ENCODE data around the gene P2RY6. TPM values are rescaled to one million over a fixed set of nuclear protein-coding genes. Genes with fewer than 3 reads are reported as not detected.

Gene P2RY6
- polyA plus RNA-seq, 3 donors, result 0.81 to 1.1 (median 0.94) TPM

GRCh38 chr11:73312851-73313327, 40.8 kb downstream of the P2RY6 start:
- no peak for DNase-seq (ENCODE audit: low read depth in 3 of 3, low spot score in 2 of 3)

DNA sequence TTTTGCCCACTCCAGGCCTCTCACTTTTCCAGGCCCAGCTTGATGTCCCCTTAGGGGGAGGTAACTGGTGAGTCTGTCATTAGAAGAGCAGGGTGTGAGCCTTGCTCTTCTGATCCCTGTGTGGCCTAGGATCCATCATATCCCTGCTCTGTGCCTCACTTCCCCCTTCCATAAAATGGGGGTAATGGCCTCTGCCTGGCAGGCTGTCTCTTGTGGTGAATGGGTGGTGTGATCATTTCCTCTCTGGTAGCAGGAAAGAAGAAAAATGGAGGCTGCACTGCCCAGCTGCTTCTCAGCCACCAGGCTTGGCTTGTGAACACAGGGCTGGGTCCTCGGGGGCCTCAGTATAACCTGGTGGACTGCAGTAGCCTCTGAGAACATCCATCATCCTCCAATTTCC, 41.5 kb downstream of the P2RY6 start:
- DNase-seq (ENCODE audit: low read depth in 3 of 3, low spot score in 2 of 3), result no peak

DNA sequence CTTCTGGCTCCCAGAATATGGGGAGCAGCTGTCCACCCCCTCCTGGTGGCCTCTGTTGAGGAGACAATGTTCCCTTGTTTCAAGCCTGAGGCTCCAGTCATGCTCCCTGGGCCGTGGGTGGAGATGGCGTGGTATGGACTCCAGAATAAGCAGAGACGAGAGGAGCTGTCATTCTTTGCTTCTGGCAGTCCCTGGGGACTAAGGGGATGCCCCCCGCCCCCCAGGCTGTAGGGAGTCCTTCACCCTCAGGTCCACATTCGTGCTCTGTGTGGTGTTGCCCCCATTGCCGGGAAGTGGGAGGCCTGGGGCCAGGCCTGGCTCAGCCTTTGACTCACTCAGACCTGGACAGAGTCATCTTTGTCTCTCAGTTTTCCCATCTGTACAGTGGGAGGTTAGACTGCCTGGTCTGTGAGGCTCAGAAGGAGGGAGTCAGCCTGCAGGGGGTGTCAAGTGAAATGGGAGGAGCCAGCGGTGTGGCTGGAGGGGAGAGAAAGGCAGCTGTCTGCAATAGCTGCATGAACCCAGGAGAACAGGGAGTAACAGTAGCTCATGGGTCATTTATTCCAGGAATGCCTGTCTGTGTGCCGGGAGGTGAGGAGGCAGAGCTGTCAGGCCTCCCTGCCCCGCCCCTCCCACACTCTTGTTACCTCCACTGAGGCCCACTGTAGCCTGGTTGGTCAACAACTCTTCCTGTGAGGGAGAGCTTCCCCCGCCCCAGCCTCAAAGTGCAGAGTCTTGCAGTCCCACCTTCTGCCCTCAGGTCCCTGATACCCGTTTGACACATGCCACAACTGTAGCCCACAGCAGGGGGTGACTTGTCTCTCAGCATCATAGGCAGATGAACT, 42.2 kb downstream of the P2RY6 start:
- DNase-seq (ENCODE audit: low read depth in 3 of 3, low spot score in 2 of 3), result no peak

DNA sequence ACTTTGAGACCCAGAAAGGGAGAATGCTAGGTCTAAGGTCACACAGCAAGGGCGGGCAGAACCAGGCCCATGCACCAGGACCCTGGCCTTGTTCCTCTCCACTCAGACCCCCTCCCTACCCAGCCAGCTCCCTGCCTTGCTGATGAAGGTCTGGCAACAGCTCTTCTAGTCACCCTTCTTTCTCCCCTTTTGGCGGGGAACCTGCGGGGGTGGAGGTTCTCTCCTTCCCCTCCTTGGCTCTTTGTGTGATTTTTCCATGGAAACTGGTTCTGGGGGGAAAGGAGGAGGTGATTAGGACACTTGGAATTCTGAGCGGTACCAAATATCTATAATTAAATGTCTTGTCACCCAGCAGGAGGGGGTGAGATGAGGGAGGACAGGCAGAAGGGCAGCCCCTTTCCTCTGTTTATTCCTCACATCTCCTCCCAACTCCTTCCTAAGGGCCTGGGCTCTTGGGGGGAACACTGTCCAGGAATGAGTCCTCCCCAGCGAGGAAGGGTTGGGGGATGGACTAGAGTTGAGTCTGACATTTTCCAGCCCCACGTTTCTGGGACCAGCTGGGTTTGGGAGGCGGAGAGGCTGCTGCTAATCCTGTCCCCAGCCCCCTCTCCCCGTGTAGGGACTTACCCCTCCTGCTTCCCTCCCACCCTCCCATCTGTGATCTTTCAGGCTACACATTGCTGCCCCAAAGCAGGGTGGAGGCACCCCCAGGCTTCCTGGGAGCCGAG, 43.3 kb downstream of the P2RY6 start:
- DNase-seq (ENCODE audit: low read depth in 3 of 3, low spot score in 2 of 3), result no peak

DNA sequence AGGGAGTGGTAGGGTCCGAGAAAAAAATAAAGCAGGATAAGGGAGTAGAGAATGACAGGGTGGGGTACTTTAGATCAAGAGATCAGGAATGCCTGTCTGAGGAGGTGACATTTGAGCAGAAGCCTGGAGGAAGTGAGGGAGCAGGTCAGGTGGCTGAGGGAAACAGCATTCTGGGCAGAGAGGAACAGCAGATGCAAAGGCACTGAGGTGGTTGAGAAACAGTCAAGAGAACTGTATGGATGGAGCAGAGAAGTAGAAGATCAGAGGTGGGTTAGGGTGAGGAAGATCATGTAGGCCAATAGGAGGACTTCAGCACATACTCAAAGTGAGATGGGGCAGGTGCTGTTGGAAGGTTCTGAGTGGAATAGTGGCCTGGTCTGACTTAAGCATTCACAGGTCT, 44.3 kb downstream of the P2RY6 start:
- no peak for DNase-seq (ENCODE audit: low read depth in 3 of 3, low spot score in 2 of 3)

DNA sequence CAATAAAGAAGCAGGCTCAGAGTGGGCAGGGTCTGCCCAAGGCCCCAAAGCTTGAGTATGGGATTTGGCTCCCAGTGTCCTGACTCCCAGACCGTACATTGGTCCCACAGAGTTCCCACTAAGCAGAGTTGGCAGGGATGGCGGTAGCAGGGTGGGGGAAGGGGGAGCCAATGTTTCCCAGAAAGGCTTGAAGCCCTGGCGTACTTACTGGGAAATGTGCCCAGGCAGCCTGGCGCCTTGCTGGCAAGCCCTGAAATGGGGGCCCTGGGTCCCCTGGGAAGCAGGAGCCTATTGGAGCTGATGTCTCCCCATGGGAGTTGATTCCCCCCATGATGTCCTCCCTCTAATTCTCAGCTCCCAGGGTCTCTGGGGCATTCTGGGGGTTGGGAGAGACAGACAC, 45.2 kb downstream of the P2RY6 start:
- DNase-seq (ENCODE audit: low read depth in 3 of 3, low spot score in 2 of 3), result no peak

- DNase-seq (ENCODE audit: low read depth in 3 of 3, low spot score in 2 of 3), result no peak
These were observed 45.7 kb downstream of the P2RY6 start for GRCh38 chr11:73317803-73318202.

DNA sequence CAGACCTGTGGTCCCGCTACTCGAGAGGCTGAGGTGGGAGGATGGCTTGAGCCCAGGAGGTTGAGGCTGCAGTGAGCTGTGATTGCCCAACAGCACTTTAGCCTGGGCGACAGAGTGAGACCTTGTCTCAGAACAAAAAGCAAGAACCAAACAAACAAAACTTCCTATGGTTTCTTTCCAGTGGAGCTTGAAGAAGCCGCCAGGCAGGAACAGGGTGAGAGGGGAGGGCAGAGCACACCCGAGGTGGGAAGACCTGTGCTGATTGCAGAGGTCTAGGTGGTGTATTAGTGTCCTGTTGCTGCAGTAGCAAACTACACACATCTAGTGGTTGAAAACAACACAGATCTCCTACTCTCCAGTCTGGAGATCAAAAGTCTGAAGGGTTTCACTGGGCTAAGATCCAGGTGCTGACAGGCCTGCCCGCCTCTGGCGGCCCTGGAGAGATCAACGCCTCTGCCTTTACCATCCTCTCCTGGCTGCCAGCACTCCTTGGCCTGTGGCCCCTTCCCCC, 46.4 kb downstream of the P2RY6 start:
- no peak for DNase-seq (ENCODE audit: low read depth in 3 of 3, low spot score in 2 of 3)

DNA sequence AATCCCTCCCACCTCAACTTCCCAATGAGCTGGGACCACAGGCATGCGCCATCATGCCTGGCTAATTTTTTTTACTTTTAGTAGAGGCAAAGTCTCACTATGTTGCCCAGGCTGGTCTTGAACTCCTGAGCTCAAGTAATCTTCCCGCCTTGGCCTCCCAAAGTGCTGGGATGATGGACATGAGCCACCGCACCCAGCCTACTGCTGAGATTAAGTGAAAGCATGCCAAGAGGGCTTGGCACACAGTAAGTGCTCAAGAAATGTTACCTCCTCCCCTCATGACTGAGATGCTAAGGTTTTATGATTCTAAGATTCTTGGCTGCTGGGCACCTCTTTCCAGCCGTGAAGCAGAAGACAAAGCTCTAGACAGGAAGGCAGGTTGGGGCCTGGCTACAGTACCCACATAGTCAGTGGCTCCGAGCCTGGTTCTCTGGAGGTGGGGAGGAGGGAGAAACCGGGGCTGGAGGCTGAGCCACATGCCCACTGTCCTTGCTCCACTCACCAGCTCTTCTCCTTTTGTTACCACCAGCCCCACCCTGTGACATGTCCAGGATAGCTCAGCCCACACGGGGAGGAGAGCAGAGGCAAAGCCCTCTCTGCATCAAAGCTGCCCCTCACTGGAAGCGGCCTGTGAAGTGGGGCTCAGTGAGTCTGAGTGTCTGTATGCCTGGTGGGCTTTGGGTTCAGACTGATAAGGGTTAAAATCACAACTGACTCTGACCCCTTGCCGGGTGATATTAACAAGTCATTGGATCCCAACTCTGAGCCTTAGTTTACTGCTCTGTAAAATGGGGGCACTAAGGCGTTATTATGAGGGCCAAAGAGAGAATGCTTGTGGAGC, 48.8 kb downstream of the P2RY6 start:
- DNase-seq (ENCODE audit: low read depth in 3 of 3, low spot score in 2 of 3), result no peak

- no peak for DNase-seq (ENCODE audit: low read depth in 3 of 3, low spot score in 2 of 3)
These were observed 49.7 kb downstream of the P2RY6 start for GRCh38 chr11:73321604-73322381.

GRCh38 chr11:73322382-73323306, 50.5 kb downstream of the P2RY6 start:
- DNase-seq (ENCODE audit: low read depth in 3 of 3, low spot score in 2 of 3), result no peak

GRCh38 chr11:73323464-73323863, 51.3 kb downstream of the P2RY6 start:
- no peak for DNase-seq (ENCODE audit: low read depth in 3 of 3, low spot score in 2 of 3)

DNA sequence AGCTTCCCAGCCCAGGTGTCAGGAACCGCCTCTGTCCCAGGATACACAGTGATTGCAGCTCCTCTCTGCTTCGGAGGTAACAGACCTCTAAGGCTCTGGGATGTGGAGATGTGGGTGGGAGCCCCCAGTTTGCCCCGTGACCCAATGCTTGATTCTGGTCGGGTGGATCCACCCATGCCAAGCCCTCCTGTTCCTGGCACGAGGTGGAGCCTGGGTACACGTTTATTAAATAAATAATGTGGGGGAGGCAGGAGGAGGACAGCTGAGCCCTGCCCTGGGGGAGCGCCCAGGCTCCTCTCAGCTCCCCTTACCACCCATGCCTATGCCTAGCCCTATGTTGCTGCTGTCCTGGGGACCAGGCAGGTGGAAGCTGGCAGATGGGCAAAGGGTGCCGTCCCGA, 52.0 kb downstream of the P2RY6 start:
- DNase-seq (ENCODE audit: low read depth in 3 of 3, low spot score in 2 of 3), result no peak

GRCh38 chr11:73324665-73325035, 52.5 kb downstream of the P2RY6 start:
- no peak for DNase-seq (ENCODE audit: low read depth in 3 of 3, low spot score in 2 of 3)

DNA sequence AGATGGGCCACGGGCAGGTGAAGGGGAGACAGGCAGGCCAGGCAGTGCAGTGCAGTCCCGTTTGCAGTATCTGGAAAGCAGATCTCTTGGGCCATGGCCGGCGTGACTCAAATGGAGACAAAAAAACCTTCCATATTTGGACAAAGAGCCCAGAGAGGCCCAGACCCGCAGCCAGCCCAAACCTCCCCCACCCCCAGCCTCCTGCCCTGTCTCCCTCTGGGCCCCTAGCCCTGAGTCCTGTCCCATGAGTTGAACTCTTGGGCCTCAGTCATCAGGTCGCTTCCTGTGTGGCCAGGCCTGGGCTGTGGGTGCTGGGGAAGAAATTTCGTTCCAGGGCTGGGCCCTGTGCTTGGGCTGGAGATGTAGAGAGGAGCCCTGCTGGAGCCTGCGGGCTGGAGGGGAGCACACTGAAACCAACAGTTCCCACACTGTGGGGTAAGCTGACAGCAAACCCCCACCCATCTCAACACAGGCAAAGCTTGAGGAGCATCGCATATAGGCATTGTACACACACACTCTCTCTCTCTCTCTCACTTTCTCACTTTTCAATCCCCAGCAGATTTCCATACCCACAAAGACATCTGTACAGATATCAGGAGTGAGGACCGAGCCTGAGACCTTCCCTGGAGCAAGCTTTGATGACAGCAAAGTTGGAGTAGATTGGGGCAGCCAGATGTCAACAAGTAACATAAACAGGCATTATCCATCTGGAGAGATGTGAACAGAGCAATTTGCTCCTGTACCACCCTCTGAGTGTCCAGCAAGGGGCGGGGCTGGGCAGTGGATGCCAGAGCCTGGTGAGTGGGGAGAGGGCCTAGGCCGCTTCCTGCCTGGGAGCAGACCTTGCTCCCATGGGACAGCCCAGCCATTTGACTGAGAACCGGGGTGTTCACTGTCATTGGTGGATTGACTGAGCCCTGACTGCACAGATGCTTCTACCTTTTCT, 53.2 kb downstream of the P2RY6 start:
- no peak for DNase-seq (ENCODE audit: low read depth in 3 of 3, low spot score in 2 of 3)

DNA sequence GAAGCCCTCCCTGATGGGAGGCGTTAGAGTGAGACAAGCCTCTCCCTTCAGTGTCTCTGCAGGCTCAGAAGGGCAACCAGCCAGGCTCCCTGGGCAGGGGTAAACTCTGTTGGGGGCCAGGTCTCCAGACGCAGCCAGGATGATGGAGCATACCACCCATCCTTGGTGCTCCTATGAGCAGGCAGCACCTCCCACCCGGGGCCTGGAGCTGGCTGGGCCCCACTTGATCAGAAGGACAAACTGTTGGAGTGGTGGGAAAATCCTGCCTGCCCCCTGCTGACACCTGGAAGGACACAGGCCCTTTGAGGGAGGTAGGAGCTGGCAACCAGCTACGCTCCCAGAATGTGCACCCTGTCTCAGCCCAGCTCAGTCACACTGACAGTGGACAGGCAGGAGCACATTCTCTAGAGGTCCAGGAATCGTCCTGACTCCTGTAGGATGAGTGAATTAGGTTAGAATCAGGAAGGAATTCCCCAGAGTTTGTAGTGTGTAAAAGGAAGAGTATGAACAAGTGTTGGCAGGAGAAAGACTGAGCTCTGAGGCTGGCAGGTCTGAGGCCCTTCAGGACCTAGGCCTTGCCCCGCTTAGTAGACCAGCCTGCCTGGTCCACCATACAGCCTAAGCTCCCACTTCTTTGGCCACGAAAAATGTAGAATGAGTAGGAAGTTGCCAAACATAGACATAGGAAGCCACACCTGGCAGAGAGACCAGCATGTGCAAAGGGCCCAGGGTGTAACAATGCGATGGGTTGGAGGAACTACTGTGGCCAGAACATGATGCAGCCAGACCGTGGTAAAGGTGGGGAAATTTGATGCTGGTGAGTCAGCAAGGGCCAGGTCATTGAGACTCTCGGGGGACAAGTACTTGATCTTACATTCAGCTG, 55.0 kb downstream of the P2RY6 start:
- no peak for DNase-seq (ENCODE audit: low read depth in 3 of 3, low spot score in 2 of 3)

DNA sequence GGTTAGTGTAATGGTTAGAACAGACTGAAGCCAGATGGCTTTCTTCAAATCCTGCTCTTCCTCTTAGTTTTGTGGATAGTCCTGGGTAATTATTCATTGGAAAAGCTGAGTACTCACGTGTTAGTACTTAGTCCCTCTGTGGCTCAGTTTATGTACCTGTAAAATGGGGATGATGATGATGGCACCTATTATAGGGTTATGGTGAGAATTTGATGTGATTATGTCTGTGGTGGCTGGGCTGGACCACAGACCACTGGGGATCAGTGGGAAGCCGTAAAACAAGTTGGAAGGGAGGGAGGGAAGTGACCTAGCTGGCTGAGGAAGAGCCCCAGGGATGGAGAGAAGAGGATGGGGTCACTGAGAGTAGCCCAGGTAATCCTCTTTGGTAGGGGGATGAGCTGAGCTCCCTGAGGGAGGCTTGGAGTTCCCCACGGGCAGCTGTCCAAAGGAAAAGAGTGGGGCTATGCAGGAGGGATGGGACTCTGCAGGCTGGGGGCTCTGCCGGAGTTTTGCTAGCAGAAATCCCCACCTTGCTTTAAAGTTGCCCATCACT, 55.8 kb downstream of the P2RY6 start:
- no peak for DNase-seq (ENCODE audit: low read depth in 3 of 3, low spot score in 2 of 3)
